ES-I3 (cell line): ENCODE data around the gene PHYHD1.
A peak's percentile ranks its signal among the peaks of the same experiment; 100 is the strongest.

Source experiments
- H3K36me3 ChIP-seq: 2 replicates; pipeline ENCODE4 v1.6.1; 2013; ENCODE audit warnings: mild to moderate bottlenecking, low read length, control low read depth, moderate library complexity; ENCODE audit not compliant: insufficient read depth
- H3K4me1 ChIP-seq: 2 replicates; pipeline ENCODE4 v1.6.1; 2013; ENCODE audit warnings: mild to moderate bottlenecking, control low read depth, low read length; ENCODE audit not compliant: insufficient read depth
- H3K9ac ChIP-seq: 2 replicates; pipeline ENCODE4 v1.6.1; 2013; ENCODE audit warnings: low read depth, mild to moderate bottlenecking, low read length, moderate library complexity
- H3K9me3 ChIP-seq: 2 replicates; pipeline ENCODE4 v1.6.1; 2013; ENCODE audit warnings: mild to moderate bottlenecking, low read length, moderate library complexity; ENCODE audit not compliant: control insufficient read depth, insufficient read depth

The PHYHD1 gene

DNA sequence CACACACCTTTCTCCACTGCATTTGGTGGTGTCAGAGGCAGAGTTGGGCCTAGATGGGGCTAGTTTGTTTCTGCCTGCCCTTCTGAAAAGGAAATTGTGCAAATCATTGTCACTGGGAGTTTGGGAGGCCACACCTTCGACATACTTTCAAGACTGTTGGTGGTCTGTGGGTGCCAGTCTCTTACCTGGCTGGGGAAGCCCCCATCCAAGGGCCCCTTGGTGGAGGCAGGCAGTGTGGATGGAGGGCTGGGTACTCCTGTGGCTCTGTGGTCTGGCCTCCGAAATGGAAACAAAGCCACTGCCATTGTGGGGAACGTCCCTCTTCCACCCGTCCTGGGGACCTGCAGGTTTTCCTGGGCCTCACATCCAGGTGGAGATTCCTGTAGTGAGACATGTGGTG lies 10.9 kb upstream of the PHYHD1 start:
- no peak overlapping the region for H3K9ac ChIP-seq
- H3K9me3 ChIP-seq = no peaks in the 10 kb centered on the region
- peaks cover 26% of the 10 kb centered on the region for H3K4me1 ChIP-seq
- H3K36me3 ChIP-seq = no peaks in the 10 kb centered on the region; the same call in none of the 2 replicates

- no peaks in the 10 kb centered on the region for H3K9me3 ChIP-seq
- H3K9ac ChIP-seq = no peak overlapping the region
- H3K4me1 ChIP-seq = peaks cover 26% of the 10 kb centered on the region
- no peaks in the 10 kb centered on the region; the same call in none of the 2 replicates for H3K36me3 ChIP-seq
Observed at GRCh38 chr9:128910906-128911305, 9.9 kb upstream of the PHYHD1 start.

GRCh38 chr9:128911529-128912035 lies 9.2 kb upstream of the PHYHD1 start:
- H3K36me3 ChIP-seq = no peaks in the 10 kb centered on the region; the same call in none of the 2 replicates
- H3K9me3 ChIP-seq = no peaks in the 10 kb centered on the region
- H3K9ac ChIP-seq = peak overlapping the region; percentile 23; the same call in 1 of the 2 replicates
- peaks cover 26% of the 10 kb centered on the region for H3K4me1 ChIP-seq

DNA sequence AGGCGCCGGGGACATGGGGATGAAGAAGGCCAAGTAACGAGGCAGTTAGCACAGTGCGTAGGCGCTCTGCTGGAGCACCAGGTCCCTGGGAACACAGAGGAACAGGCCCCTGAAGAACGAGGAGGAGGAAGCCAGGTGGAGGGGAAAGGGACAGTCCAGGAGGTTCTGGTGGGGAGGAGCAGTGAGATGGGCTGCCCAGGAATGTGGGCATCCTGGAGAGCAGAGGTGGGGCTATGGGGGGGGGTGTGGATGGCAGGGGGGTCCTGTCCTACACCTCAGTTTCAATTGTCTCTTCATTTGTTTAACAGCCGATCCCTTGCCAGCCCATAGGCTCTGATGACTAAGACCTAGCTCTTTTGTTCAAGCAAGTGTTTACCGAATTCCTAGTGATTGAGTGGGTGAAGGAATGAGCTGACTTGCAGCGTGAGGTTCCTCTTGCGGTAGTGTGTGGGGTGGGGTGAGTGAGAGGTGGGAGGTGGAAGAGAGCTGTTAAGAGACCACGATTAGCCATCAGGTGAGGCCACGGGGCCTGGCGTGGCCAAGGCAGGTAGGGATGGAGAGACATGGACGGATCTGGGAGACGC lies 8.4 kb upstream of the PHYHD1 start:
- H3K9me3 ChIP-seq = no peaks in the 10 kb centered on the region
- H3K36me3 ChIP-seq = no peaks in the 10 kb centered on the region; the same call in none of the 2 replicates
- H3K4me1 ChIP-seq = peaks cover 26% of the 10 kb centered on the region
- H3K9ac ChIP-seq = 0 out of 2 replicates have a peak overlapping the region, but pooled peaks have one; percentile 23

GRCh38 chr9:128913048-128913900 lies 7.5 kb upstream of the PHYHD1 start:
- Histone ChIP-seq H3K4me1 (peaks cover 26% of the 10 kb centered on the region), H3K9me3 (no peaks in the 10 kb centered on the region), H3K9ac (0 out of 2 replicates have a peak overlapping the region, but pooled peaks have one; percentile 4), H3K36me3 (peaks cover 8% of the 10 kb centered on the region)

DNA sequence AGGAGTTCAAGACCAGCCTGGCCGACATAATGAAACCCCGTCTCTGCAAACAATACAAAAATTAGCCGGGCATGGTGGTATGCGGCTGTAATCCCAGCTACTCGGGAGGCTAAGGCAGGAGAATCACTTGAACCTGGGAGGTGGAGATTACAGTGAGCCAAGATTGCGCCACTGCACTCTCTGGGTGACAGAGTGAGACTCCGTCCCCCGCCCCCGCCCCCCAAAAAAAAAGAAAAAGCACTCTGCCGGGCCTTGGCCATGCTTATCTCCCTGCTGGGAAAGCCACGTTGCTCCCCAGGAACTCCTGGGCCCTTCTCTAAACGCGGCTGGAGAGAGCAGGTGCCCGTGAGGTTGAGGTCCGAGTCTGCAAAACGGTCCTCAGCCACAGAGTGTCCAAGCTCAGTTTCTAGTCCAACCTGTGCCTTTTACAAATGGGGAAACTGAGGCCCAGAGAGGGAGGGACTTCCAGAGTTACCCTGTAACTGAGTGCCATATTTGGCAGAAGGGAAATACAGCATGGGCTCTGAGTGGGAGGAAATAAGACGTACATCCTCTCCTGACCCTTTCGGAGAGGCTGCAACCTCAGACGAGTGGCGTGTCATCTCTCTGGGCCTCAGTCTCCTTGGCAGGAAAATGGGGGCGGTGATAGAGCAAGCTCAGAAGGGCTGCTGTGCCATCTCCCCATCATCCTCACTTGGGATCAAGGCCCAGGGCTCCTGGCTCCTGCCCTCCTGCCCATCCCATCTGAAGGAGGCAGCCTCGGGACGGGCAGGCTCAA lies 6.6 kb upstream of the PHYHD1 start:
- Histone ChIP-seq H3K4me1 (peaks cover 28% of the 10 kb centered on the region), H3K36me3 (peaks cover 10% of the 10 kb centered on the region), H3K9ac (no peak overlapping the region), H3K9me3 (no peaks in the 10 kb centered on the region)

- Histone ChIP-seq H3K9me3 (no peaks in the 10 kb centered on the region), H3K4me1 (peaks cover 30% of the 10 kb centered on the region), H3K9ac (no peak overlapping the region), H3K36me3 (peaks cover 11% of the 10 kb centered on the region)
Observed at GRCh38 chr9:128916204-128916603, 4.6 kb upstream of the PHYHD1 start.

DNA sequence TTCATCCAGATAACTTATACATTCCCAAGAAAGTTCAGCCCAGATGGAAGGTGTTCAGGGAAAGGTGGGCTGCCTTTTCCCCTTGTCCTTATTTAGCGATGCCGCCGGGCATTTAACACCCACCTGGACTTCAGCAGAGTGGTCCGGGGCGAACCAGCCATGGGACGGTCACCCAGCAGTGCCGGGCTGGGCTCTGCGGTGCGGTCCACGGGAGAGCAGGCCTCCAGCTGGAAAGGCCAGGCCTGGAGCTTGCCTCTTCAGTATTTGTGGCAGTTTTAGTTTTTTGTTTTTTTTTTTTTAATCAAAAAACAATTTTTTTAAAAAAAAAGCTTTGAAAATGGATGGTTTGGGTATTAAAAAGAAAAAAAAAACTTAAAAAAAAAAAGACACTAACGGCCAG lies 4.0 kb upstream of the PHYHD1 start:
- Histone ChIP-seq H3K9me3 (no peaks in the 10 kb centered on the region), H3K4me1 (peaks cover 29% of the 10 kb centered on the region), H3K36me3 (peaks cover 11% of the 10 kb centered on the region), H3K9ac (no peak overlapping the region)

DNA sequence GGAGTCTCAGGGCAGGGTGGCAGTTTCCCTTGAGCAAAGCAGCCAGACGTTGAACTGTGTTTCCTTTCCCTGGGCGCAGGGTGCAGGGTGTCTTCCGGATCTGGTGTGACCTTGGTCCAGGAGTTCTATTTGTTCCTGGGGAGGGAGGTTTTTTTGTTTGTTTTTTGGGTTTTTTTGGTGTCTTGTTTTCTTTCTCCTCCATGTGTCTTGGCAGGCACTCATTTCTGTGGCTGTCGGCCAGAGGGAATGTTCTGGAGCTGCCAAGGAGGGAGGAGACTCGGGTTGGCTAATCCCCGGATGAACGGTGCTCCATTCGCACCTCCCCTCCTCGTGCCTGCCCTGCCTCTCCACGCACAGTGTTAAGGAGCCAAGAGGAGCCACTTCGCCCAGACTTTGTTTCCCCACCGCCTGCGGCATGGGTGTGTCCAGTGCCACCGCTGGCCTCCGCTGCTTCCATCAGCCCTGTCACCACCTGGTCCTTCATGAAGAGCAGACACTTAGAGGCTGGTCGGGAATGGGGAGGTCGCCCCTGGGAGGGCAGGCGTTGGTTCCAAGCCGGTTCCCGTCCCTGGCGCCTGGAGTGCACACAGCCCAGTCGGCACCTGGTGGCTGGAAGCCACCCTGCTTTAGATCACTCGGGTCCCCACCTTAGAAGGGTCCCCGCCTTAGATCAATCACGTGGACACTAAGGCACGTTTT lies 3.5 kb upstream of the PHYHD1 start:
- Histone ChIP-seq H3K9me3 (no peaks in the 10 kb centered on the region), H3K36me3 (peaks cover 11% of the 10 kb centered on the region), H3K9ac (no peak overlapping the region), H3K4me1 (peaks cover 27% of the 10 kb centered on the region)

DNA sequence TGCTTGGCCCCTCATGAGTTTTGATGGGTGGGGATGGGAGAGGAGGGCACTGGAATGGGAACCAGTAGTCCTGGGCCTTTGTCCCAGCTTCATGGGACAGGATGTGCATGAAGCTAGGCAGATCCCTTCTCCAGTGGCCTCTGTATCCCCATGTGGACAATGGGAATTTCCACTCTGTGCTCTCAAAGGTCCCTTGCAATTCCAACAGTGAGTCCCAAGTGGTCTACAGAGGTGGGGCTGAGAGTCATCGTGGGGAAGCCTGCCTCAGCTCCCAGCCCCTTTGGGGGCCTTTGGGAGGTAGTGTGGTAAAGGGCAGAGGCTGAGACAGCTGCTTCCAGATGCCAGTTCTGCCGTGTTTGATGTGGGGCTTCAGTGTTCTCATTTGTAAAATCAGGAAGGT lies 1.9 kb upstream of the PHYHD1 start:
- Histone ChIP-seq H3K9me3 (no peaks in the 10 kb centered on the region), H3K9ac (no peak overlapping the region), H3K4me1 (peaks cover 18% of the 10 kb centered on the region; the same call in 1 of the 2 replicates), H3K36me3 (peaks cover 11% of the 10 kb centered on the region)

DNA sequence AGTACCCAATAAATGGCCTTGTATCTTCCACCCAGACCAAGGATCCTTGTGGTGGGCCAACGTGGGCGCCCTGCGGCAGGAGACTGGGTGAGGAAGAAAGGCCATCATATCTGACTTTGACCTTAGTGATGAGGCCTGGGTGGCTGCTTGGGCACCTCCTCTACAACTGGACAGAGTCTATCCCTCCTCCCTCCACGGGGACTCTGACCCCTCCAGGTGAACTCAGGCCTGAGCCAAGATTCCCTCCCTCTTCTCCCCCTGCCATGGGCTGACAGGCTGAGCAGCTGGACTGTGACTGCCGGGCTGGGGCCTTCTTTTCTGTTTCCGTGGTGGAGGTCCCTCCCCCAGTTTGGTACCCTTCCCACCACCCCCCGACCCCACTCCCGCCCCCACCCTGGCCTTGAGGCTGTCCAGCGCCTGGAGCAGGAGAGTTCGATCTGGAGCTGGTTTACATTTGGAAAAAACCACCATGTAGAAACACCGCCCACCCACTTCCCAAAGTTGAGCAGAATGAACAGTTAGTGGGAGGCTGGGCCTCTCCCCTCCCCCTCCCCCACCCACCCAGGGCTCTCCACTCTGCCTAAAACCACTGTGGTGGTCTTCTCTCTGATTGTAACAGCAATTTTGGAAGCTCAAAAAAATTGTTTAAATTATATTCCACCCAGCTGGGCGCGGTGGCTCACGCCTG lies 1.2 kb upstream of the PHYHD1 start:
- Histone ChIP-seq H3K9ac (no peak overlapping the region), H3K4me1 (peaks cover 18% of the 10 kb centered on the region; the same call in 1 of the 2 replicates), H3K36me3 (peaks cover 11% of the 10 kb centered on the region), H3K9me3 (no peaks in the 10 kb centered on the region)

DNA sequence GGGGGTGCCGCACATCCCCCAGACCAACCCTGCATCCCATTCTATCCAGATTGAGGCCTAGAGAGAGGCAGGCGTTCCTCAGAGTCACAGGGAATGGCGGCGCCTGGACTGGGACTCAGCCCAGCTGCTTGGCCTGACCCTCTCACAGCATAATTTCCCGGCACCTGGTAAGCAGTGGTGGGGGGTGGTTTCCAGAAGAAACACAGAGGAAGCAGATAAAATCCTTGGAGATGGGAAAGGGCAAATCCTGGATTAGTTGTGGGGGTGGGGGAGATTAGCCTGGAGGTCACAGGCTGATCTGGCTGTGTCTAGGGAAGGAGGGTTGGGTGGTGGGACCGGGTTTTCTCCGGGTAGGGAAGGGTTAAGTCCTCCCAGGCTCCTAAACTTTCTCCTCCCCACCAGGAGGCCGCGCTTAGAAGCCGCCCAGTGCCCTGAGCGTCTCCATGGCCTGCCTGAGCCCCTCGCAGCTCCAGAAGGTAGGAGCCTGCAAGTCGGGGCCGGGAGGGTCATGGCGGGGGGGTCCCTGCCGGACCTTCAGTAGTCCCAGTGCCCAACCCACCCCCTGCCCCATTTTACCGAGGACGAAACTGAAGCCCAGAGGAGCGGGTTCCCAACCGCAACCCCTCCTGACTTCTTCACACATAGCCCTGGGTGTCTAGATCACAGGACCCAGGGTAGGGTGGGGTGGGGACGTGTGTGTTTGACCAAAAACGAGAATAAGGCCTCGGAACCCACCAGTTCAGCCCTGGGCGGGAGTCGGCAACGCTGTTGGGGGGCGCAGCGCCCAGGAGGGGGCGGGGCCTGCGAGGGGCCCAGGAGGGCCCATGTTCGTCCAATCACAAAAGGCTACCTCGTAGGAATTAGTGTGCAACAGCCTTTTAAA lies 1.3 kb downstream of the PHYHD1 start:
- peak overlapping the region; percentile 76 for H3K9ac ChIP-seq
- peaks cover 18% of the 10 kb centered on the region; the same call in 1 of the 2 replicates for H3K4me1 ChIP-seq
- H3K36me3 ChIP-seq = peaks cover 11% of the 10 kb centered on the region; the same call in 1 of the 2 replicates
- H3K9me3 ChIP-seq = no peaks in the 10 kb centered on the region
